ENCODE measurements around the gene MRS2.
"Not testable (repeated sequence)": the region's sequence is repeated elsewhere in the genome, so short reads cannot be mapped to it uniquely, and the experiment has no call there.

The MRS2 gene

GRCh38 chr6:24394061-24394779 is 8.5 kb upstream of the MRS2 start:
- no peak overlapping the region for H3K27ac ChIP-seq
- no peak overlapping the region for H3K4me3 ChIP-seq
- no peak for TF ChIP-seq CTCF (IDR thresholded peaks at IDR 0.05)
- no peak for DNase-seq (ENCODE audit: low spot score)

- no peak for DNase-seq (ENCODE audit: low spot score)
- H3K27ac ChIP-seq = no peak overlapping the region
- H3K4me3 ChIP-seq = no peak overlapping the region
- TF ChIP-seq CTCF (IDR thresholded peaks at IDR 0.05) = no peak
Observed at GRCh38 chr6:24394780-24395437, 7.8 kb upstream of the MRS2 start.

- no peak for TF ChIP-seq CTCF (IDR thresholded peaks at IDR 0.05)
- DNase-seq (ENCODE audit: low spot score) = no peak
- Histone ChIP-seq H3K27ac (no peak overlapping the region), H3K4me3 (no peak overlapping the region)
Observed at GRCh38 chr6:24396824-24397223, 5.9 kb upstream of the MRS2 start.

GRCh38 chr6:24397631-24398030 is 5.1 kb upstream of the MRS2 start:
- TF ChIP-seq CTCF (IDR thresholded peaks at IDR 0.05) = no peak
- no peak overlapping the region for H3K27ac ChIP-seq
- no peak for DNase-seq (ENCODE audit: low spot score)
- no peak overlapping the region for H3K4me3 ChIP-seq

GRCh38 chr6:24400045-24401039 is 2.4 kb upstream of the MRS2 start:
- H3K27ac ChIP-seq; H3K4me3 ChIP-seq; DNase-seq (ENCODE audit: low spot score): not testable (repeated sequence)

GRCh38 chr6:24401458-24401857 is 1.3 kb upstream of the MRS2 start:
- H3K27ac ChIP-seq = no peak overlapping the region
- TF ChIP-seq CTCF (IDR thresholded peaks at IDR 0.05) = no peak
- no peak for DNase-seq (ENCODE audit: low spot score)
- no peak overlapping the region for H3K4me3 ChIP-seq

GRCh38 chr6:24403501-24403824 is 727 bp downstream of the MRS2 start:
- no peak for DNase-seq (ENCODE audit: low spot score)

More at GRCh38 chr6:24403501-24403824, 727 bp downstream of the MRS2 start:
- TF ChIP-seq CTCF (IDR thresholded peaks at IDR 0.05) = no peak
- Histone ChIP-seq H3K27ac (peak overlapping the region; percentile 47 to 84), H3K4me3 (peak overlapping the region; percentile 93)
